Muscle of arm (tissue), 14 donors: Measurements from ENCODE around the gene CCDC177. TPM values are rescaled to one million over a fixed set of nuclear protein-coding genes. Genes with fewer than 3 reads are reported as not detected.

Experiments used
- DNase-seq: peaks from one replicate; pipeline ENCODE4 v3.0.0-alpha.2; 2013
- long read RNA-seq, 11 donors: transcript quantifications; one replicate each; lab custom pipeline, GENCODE V29; 2026
- polyA plus RNA-seq, 12 donors: library from polyadenylated mRNA; unstranded; fragments of 120-200 nt; gene quantifications; one replicate each; pipeline ENCODE4 v1.2.1, GENCODE V29; 2013; ENCODE audit not compliant: insufficient read length in 12 of 12

Gene CCDC177
- under 1 TPM in 3 of 12 donors, not detected in 9; 0.04 to 0.07 (median 0.04) TPM for polyA plus RNA-seq
- long read RNA-seq, donor 1: 0 reads
- long read RNA-seq, donor 2: 0 reads
- long read RNA-seq, donor 3: 0 reads
- long read RNA-seq, donor 4: 0 reads
- long read RNA-seq, donor 5: 0 reads
- long read RNA-seq, donor 6: 0 reads
- long read RNA-seq, donor 7: 0 reads
- long read RNA-seq, donor 8: 0 reads
- long read RNA-seq, donor 9: 0 reads
- long read RNA-seq, donor 10: 0 reads
- long read RNA-seq, donor 11: 0 reads

DNA sequence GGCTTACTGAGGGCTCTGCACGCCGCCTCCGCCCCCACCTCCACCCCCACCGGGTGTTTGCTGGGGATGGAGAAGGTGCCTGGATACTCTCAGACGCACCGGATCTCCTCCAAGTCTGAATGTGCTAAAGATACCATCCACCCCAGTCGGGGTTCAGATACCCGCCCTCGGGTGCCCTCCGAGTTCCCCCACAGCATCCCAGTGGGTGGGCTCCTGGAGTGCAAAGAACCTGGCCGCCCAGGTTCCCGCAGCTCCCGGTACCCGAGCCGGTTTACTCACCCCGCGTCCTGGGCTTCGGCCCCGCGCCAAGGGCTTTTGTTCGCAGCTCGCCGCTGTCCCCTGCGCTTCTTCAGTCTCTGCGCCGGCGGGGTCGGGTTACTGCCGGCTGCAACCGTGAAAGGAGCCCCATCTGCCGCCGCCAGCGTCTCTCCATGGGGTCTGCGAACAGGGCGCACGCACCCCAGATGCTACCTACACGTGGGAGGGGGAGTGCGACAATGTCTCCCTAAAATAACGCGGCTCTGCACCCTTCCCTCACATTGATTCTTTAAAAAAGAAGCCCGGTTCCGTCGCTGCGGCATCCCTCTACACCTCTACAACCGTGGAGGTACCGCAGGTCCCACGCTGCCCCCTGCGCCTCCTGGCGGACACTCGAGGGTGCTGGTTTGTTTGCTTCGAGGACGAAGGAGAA lies at the start of gene CCDC177:
Gene CCDC177, minus strand, starts transcription at position 609 of the 691 bp plus-strand sequence. CDS start 1,249 bp downstream, outside the sequence.
- DNase-seq: peak; percentile 49

DNA sequence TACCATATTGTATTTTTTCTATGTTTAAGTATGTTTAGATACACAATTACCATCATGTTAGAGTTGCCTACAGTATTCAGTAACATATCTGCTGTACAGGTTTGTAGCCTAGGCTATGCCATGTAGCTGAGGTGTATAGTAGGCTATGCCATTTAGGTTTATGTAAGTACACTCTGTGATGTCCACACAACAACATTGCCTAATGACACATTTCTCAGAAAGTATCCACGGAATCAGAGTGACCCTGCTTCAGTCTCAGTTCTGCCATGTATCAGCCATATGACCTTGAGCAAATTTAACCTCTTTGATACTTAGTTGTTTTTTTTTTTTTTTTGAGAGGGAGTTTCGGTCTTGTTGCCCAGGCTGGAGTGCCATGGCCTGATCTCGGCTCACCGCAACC lies 49.5 kb upstream of the CCDC177 start:
- no peak for DNase-seq

DNA sequence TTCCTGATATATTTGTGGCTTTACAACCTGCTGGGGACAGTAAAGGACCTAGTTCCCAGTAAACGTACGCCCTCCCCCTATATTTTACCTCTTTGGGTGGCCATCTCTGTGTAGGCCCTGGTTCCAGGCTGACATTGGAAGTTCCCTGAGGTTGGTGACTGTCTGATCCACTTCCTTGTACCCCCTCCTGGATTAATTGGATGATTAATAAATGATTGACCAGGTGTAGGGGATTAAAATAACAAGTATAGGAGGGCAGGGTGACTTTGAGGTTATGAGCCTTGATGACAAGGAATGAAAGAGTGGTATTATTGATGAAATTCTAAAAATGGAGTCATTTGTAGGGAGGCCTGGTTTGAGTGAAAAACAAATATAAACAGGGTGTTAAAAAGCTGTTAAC lies 46.3 kb upstream of the CCDC177 start:
- no peak for DNase-seq

DNA sequence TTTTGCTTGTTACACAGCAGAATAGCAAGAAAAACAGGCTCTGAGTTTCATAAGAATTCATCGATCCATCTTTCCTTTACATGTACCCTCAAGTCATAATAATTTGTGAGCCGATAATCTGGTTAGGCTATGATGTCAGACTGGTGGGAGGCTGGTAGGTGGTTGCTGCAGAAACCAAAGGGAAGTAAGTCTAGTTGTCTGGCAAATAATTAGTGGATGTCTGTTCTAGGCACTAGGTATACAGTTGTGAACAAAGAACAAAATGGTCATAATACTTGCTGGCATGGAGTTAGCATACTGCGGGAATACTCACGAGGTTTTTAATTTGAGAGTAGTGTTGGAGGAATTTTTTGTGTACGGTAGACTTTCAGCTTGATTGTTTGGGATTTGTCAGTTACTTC lies 45.5 kb upstream of the CCDC177 start:
- DNase-seq: no peak

DNA sequence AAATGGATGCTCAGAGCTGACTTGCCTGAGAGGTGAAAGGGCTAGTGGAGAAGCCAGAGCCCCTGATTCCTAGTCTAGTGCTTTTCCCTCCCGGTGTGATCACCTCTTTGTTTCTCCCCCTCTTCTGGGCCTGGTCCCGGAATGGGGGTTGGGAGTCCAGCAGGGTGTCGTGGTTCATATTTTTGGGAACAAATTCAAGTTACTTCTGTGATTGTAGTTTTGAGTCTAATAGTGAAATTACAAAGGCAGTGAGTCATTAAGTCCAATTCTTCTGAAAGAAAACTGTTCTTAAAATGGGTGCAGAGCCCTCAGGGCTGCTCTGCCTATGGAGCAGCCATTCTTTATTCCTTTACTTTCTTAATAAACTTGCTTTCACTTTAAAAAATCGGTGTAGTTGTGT lies 44.3 kb upstream of the CCDC177 start:
- DNase-seq: no peak

DNA sequence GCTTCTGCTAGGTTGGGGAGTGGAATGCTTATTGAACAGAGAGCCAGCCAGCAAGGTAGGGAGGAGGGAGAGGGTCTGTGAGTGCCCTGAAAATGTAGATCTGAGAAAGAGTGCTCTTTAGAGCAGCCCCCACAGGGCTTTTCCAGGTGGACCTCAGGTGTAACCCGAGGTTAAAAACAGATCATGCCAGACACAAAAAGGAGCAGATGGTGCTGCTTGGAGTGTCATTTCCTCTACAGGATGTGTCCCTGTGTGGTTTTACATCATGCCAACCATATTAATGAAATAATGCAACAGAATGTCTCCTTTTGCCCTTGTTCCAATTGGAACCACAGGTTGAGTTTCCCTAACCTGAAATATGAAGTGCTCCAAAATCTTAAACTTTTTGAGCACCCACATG lies 43.1 kb upstream of the CCDC177 start:
- DNase-seq: no peak

DNA sequence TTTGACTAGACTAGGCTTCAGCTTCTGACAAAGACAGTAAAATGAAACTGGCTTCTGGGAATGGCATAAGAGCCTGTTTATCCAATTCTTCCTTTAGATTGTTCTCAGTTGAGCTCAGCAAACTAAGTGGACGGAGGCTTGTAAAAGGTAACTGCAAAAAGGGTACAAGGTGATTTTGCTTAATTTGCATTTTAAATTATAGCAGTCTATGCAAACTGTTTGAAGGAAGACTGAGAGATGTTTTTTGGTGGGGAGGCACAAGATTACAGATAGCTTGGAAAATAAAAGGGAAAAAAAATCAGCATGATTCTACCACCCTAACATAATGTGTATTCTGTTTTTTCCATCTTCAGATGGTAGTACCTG lies 41.7 kb upstream of the CCDC177 start:
- no peak for DNase-seq

DNA sequence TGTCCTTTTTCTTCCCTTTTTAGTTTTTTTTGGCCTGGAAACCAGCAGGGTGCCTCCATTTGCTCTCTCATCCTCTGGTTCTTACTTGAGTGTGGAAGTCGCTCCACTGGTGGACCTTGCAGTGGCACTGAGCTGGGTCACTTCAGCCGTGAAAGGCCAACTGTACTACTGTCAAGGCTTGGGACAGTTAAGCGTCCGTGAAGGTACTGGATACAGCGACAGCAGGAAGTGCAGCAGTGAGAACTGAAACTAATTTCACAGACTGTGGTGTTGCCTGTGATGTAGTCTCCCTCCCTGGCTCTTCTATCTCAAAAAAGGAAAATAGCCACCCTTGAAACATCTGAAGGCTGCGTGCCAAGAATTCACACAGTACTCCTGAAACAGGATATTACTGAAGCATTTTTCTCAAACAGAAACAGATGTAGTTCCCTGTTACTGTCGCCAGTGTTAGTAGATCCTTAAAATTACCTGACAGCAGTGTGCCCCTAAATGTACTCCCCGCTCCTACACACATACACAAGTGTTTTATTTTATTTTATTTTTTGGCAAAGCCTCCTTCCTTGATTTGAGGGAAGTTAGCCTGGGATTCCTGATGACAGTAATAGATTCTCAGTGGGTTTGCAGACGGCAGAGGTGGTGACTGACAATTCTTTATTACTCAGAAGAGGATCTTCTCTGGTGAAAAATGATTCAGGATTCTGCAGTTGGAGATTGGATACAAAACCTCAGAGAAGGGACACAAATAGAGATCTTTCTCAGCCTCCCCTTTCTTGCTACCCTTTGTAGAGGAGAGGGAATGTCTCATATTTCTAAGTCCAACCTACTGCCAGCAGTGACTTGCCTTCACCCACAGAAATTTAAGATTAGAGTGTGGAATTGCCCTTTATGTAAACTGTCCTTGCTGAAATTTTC lies 41.1 kb upstream of the CCDC177 start:
- no peak for DNase-seq

DNA sequence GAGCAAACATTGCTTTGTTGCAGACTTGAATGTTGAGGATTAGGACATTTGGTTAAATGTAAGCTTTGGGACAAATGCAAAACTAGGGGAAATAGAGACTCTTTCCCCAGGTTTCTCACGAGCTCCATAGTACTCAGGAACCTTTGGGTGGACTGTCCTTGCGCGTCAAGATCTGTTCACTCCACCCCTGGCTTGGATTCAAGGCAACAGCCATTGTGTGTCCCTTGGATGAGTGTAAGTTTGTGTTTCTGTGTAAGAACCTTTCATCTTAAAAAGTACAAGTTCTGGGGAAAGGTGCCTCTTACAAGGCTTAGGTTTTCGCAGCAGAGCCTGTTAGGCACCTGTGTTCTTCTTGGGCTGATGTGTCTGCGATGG lies 40.4 kb upstream of the CCDC177 start:
- DNase-seq: no peak

DNA sequence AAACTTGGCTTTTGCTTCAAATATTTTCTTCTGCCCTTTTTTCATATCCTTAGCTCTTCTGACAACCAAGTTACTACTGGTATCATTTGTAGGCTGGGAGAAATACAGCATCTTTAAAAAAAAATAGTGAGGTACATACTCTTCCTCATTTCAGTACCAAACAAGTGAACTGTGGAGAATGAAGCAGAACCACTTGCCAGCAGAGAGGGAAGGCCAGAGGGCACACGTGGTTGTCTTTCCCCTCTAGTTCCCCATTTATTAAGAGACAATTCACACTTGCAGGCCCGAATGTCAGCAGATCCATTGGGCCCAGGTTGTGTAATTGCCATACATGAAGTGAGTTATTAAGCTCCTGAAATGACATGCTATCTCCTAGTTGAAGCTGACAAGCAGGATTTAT lies 39.9 kb upstream of the CCDC177 start:
- no peak for DNase-seq

DNA sequence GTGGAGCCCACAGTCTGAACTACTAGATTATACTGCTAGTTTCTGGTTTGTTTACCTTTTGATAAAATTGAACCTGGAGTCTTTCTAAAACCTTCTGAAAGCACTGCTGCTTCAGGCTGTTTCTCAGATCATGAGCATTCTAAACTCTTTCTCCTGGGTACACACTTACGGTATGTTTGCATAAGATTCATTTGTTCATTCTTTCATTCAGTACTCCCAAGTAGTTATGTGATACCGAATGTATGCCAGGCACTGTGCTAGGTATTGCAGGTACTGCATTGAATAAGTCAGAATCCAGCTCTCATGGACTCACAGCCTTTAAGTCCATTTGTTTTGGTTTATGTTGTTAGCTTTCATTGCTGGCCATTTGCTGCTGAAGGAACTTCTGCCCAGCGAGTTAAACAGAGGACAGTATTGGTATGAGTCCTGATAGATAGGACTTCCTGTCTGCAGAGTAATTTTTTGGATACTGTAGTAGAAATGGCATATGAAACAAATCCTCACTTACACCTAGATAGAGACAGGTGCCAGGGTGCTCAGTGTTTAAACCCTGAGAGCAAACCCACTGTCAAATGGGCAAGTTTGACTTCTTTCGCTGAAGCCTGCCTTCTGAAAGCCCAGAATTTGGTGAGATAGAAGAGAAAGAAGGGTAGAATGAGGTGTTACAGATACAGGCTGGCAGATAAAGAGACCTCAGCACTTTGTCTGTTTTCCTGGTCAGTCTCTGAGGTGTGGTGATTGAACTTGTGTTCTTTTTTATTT lies 38.8 kb upstream of the CCDC177 start:
- no peak for DNase-seq

DNA sequence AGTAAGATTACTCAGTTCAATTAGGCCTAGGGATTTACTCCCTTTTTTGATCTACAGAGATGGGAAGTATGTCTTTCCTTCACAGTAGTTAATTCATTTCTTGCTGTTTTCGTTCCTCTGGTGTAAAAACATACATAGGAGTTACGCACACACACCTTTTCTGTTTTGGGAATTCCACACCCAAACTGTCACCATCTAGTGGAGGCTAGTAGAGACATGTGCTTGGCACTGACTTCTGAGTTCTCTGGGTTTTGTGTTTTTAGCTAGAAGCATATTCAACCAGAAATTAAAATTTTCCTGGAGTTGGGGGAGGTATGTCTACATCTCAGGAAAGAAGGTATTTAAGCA lies 38.1 kb upstream of the CCDC177 start:
- no peak for DNase-seq

DNA sequence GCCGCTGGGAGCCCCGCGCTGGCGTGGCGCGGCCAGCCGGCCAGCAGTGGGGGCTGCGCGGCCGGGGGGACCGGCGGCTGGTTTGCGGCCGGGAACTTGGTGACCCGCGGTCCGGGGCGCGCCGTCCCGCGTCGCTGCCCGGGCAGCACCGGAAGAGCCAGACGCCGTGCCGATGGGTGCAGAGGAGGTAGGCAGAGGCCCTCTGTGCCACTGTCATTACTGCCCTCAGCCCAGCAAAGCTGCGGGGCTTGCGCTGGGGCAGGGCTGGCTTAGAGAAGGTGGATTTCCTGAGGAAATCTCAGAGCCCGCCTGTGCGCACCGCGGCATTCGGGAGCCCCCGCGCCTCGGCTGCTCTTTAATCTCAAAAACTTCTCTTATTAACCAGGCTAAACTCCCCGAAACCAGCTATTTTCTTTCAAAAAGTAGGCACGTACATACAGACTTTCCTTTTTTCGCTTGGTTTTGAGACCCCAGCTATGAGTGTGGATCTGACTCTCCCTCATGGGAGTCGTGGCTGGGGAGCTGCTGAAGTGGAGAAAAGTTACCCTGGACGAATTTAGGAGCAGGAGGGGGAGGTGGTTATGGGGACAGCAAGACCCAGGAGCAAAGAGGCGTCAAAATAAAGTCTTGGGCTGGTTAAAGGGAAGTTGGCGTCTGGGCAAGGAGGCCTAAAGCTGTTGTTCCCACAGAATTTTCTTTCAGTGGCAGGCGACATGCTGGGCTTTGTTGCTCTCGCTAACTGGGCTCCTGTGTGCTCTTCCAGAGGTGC lies 37.5 kb upstream of the CCDC177 start:
- DNase-seq: no peak

DNA sequence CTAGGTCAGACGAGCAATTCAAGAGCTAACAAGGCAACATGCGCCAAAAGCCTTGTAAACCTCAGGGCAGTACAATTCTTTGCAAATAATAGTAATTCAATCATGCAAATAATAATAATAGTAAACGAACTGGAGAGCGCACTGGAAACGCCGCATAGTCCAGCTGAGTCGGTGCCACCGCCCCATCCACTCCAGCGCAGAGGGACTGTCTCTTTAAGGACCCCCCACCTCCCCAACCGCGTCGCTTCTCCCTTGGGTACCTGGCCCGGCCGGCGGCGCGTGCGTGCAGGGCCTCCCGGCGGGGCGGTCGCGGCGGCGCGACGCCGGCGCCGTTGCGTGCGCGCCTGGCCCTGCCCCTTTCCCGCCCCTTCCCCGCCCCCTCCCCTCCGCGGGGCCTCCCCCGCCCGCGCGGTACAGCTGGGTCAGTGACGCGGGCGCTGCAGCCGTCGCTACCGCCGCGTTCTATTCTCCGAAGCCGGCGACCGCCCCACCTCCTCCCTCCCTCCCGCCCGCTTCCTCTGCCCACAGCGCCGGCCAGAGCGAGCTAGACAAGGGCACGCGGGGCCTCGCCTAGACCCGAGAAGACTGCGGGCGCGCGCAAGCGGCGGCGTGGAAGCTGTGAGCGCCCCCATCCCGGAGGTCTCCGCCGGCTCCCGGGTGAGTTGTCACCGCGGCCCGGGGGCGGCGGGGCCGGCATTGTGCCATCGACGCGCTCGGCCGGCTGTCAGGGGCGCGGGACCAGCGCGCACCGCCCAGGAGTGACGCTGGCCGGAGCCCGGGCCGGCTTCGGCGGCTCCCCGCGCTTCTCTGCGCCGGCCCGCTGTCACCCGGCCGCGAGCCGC lies 36.7 kb upstream of the CCDC177 start, which contains the start of gene SUSD6:
Gene SUSD6, plus strand, starts transcription at position 425 of the 842 bp plus-strand sequence. CDS start 46,997 bp downstream, outside the sequence.
- peak; percentile 90 for DNase-seq

DNA sequence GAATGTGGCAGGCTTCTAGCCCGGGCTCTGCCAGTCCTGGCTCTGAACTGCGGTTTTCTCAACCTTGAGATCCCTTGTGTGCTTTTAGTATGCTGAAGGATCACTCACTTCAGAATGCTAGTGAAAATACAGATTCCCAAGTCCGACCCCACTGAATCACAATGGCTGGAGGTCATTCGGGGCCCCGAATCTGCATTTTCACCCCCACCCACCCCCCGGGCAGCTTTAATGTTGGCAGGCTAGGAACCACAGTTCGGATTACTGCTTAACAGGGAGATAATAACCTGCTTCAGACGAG lies 36.2 kb upstream of the CCDC177 start:
- no peak for DNase-seq

DNA sequence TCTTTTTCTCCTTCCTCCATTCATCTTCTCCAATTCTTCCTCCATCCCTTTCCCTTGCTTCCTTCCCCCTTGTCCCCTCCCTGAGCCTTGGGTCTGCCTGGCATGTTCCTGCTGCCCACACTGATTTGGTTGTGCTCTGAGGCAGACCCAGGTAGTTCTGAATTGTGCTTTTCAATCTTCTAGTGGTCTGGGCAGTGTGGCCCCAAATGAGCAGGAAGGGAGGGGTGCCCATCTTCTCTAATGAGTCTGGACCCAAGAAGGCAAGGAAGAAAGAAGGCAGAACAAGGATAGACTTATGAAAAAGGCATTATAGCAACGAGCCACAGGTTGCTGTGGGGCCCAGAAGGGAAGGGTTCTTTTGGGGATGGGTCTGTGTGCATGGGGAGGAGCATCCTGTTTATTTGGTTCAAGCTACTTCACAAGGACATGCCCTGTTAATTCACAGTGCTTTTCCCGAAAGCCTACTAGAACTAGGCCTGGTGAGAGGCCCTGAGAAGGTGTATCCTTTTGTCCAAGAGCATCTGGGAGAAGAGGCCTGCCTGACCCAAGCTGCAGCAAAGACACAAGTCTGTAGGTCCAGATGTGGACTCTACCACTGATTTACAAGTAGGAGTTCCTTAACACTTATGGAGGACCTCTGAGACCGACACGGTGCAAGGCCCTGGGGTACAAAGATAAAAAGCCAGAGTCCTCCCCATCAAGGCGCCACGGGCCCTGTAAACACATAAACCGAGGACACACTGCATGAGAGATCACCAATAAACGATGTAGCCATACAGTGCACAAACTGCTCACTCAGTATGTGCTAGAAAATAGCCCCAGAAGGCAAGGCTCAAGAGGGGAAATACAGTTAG lies 35.6 kb upstream of the CCDC177 start:
- DNase-seq: no peak

DNA sequence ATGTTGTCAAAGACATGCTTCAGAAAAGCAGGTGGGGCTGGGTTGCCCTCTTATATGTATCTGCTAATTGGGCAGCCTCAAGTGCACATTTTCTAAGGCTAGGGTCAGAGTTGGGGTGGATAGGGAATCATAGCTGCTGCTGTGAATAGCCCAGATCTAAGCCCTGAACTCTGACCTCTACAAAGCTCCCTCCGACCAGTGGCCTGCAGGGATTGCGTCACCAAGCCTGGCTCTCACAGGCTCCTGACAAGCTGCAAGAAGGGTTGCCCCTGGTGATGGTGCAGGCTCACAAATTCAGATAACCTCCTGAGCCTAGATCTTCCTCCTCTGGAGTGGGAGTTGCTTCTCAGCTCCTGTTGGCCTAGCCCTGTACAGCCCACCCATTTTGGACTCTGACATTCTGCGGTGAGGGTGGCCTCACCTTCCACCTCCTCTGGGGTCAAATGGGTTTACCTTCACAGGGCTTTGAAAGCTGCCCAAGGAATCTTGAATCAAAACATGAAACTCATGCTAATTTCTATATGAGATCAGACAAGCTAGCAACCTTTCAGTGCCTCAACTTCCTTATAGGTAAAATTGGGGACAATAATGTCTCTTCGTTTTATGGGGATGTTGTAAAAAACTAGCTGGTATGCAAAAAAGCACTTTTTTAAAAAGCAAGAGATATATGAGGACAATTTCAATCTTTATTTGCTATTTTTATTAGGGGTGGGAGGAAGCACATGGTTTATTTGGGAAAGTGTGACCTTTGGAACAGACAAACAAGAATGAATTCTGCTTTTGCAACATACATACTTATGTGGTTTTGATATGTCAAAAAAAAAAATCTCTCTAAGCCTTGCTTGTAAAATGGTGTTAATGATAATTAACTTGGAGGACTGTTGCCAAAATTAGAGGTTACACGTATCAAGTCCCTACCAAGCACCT lies 31.9 kb upstream of the CCDC177 start:
- DNase-seq: no peak

DNA sequence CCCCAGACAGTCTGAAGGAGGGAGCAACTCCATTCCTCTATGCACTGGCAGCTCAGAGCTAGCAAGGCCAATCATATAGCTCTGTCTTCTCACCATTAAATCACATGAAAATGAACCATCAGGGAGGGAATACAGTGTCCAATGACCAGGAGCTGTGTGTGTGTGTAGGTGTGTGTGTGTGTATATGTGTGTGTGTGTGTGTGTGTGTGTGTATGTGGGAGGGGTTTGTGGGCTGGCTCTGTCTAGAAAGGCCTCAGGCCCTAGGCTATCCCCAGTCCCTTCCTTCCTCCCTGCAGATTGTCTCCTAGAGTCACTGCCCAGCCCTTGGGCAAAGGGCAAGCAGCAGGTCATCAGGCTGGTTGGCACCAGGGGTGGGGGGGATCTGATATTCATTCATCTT lies 31.1 kb upstream of the CCDC177 start:
- no peak for DNase-seq
